Measurements from ENCODE around the gene IPO4. TPM values are rescaled to one million over a fixed set of nuclear protein-coding genes. Genes with fewer than 3 reads are reported as not detected.

The IPO4 gene
- total and polyA plus RNA-seq, 9 of the 15 experiments (the other 6 are each of a cell fraction or from before 2014, with no cell fraction given) = 7.3 to 122 (median 31.8) TPM

DNA sequence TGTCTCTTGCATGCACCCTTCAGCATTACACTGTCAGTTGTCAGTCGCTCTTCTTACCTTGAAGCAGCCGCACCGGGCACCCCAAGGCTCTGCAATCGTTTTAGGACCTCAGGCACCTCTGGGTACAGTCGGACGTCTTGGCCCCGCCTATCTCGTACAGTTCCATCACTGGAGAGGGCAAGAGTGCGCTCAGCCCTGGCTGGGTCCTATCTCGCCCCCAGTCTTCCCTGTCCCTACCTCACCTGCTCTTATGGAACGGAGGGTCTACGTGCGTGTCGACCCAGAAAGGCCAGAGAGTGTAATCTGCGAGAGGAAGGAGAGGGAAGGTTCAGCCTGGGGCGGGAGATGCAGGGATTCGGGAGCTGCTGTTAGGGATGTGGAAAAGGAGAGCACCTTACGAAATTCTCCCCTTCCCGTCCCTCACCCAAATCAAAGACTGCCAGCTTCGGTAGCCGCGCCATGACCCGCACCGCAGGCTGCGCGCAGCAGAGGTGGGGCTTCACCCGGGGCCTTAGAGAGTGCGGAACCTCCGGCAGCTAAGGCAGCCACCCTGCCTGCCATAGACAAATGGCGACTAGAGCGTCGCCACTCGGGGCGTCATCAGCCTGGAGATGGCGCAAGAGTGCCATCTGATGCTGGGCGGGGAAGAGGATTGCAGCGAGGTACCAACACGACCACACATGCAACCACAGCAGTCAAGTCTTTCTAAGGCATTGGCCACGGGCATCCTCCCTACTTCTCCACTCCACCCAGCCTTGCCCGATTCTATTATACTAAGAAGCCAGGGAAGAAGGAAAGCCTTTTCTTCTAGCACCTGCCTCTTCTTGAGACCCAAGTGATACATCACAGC is 27.1 kb upstream of the IPO4 start, which contains the start of gene MDP1 (continued):
- 0 out of 2 replicates have a peak, but pooled peaks have one; percentile 19 for TF ChIP-seq TEAD4 (IDR thresholded peaks at IDR 0.05; ENCODE audit: low read length)
- no peak for TF ChIP-seq TEAD4 (CRISPR knock-in tag; IDR thresholded peaks at IDR 0.05; ENCODE audit: borderline replicate concordance)
- TF ChIP-seq, protein P1, sequence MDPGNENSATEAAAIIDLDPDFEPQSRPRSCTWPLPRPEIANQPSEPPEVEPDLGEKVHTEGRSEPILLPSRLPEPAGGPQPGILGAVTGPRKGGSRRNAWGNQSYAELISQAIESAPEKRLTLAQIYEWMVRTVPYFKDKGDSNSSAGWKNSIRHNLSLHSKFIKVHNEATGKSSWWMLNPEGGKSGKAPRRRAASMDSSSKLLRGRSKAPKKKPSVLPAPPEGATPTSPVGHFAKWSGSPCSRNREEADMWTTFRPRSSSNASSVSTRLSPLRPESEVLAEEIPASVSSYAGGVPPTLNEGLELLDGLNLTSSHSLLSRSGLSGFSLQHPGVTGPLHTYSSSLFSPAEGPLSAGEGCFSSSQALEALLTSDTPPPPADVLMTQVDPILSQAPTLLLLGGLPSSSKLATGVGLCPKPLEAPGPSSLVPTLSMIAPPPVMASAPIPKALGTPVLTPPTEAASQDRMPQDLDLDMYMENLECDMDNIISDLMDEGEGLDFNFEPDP (CRISPR knock-in tag; IDR thresholded peaks at IDR 0.05) = no peak
- TF ChIP-seq EZH2 (IDR thresholded peaks at IDR 0.05; ENCODE audit: borderline replicate concordance, low read depth, low read length) = no peak
- TF ChIP-seq, protein P2, sequence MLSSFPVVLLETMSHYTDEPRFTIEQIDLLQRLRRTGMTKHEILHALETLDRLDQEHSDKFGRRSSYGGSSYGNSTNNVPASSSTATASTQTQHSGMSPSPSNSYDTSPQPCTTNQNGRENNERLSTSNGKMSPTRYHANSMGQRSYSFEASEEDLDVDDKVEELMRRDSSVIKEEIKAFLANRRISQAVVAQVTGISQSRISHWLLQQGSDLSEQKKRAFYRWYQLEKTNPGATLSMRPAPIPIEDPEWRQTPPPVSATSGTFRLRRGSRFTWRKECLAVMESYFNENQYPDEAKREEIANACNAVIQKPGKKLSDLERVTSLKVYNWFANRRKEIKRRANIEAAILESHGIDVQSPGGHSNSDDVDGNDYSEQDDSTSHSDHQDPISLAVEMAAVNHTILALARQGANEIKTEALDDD (IDR thresholded peaks at IDR 0.05) = no peak
- no peak for TF ChIP-seq RBM15 (IDR thresholded peaks at IDR 0.05; ENCODE audit: insufficient read depth, low read length)
- TF ChIP-seq, protein P3, sequence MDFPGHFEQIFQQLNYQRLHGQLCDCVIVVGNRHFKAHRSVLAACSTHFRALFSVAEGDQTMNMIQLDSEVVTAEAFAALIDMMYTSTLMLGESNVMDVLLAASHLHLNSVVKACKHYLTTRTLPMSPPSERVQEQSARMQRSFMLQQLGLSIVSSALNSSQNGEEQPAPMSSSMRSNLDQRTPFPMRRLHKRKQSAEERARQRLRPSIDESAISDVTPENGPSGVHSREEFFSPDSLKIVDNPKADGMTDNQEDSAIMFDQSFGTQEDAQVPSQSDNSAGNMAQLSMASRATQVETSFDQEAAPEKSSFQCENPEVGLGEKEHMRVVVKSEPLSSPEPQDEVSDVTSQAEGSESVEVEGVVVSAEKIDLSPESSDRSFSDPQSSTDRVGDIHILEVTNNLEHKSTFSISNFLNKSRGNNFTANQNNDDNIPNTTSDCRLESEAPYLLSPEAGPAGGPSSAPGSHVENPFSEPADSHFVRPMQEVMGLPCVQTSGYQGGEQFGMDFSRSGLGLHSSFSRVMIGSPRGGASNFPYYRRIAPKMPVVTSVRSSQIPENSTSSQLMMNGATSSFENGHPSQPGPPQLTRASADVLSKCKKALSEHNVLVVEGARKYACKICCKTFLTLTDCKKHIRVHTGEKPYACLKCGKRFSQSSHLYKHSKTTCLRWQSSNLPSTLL (IDR thresholded peaks at IDR 0.05) = no peak
- TF ChIP-seq SMAD3 (CRISPR knock-in tag; conservative IDR thresholded peaks at IDR 0.05) = 0 out of 2 replicates have a peak, but pooled peaks have one; percentile 12
- TF ChIP-seq, protein P4, sequence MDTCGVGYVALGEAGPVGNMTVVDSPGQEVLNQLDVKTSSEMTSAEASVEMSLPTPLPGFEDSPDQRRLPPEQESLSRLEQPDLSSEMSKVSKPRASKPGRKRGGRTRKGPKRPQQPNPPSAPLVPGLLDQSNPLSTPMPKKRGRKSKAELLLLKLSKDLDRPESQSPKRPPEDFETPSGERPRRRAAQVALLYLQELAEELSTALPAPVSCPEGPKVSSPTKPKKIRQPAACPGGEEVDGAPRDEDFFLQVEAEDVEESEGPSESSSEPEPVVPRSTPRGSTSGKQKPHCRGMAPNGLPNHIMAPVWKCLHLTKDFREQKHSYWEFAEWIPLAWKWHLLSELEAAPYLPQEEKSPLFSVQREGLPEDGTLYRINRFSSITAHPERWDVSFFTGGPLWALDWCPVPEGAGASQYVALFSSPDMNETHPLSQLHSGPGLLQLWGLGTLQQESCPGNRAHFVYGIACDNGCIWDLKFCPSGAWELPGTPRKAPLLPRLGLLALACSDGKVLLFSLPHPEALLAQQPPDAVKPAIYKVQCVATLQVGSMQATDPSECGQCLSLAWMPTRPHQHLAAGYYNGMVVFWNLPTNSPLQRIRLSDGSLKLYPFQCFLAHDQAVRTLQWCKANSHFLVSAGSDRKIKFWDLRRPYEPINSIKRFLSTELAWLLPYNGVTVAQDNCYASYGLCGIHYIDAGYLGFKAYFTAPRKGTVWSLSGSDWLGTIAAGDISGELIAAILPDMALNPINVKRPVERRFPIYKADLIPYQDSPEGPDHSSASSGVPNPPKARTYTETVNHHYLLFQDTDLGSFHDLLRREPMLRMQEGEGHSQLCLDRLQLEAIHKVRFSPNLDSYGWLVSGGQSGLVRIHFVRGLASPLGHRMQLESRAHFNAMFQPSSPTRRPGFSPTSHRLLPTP (IDR thresholded peaks at IDR 0.05; ENCODE audit: borderline replicate concordance, extremely low read depth, insufficient read length) = no peak
- TF ChIP-seq, protein P5, sequence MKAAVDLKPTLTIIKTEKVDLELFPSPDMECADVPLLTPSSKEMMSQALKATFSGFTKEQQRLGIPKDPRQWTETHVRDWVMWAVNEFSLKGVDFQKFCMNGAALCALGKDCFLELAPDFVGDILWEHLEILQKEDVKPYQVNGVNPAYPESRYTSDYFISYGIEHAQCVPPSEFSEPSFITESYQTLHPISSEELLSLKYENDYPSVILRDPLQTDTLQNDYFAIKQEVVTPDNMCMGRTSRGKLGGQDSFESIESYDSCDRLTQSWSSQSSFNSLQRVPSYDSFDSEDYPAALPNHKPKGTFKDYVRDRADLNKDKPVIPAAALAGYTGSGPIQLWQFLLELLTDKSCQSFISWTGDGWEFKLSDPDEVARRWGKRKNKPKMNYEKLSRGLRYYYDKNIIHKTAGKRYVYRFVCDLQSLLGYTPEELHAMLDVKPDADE (conservative IDR thresholded peaks at IDR 0.05; ENCODE audit: control insufficient read depth, low read depth, low read length) = no peak
- TF ChIP-seq, protein P6, sequence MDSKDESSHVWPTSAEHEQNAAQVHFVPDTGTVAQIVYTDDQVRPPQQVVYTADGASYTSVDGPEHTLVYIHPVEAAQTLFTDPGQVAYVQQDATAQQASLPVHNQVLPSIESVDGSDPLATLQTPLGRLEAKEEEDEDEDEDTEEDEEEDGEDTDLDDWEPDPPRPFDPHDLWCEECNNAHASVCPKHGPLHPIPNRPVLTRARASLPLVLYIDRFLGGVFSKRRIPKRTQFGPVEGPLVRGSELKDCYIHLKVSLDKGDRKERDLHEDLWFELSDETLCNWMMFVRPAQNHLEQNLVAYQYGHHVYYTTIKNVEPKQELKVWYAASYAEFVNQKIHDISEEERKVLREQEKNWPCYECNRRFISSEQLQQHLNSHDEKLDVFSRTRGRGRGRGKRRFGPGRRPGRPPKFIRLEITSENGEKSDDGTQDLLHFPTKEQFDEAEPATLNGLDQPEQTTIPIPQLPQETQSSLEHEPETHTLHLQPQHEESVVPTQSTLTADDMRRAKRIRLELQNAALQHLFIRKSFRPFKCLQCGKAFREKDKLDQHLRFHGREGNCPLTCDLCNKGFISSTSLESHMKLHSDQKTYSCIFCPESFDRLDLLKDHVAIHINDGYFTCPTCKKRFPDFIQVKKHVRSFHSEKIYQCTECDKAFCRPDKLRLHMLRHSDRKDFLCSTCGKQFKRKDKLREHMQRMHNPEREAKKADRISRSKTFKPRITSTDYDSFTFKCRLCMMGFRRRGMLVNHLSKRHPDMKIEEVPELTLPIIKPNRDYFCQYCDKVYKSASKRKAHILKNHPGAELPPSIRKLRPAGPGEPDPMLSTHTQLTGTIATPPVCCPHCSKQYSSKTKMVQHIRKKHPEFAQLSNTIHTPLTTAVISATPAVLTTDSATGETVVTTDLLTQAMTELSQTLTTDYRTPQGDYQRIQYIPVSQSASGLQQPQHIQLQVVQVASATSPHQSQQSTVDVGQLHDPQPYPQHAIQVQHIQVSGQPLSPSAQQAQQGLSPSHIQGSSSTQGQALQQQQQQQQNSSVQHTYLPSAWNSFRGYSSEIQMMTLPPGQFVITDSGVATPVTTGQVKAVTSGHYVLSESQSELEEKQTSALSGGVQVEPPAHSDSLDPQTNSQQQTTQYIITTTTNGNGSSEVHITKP (IDR thresholded peaks at IDR 0.05; ENCODE audit: partially characterized antibody) = no peak
